Endodermal cell (in vitro differentiated cells): ENCODE measurements around the gene LSP1. TPM values are rescaled to one million over a fixed set of nuclear protein-coding genes. Genes with fewer than 3 reads are reported as not detected.

Experiments used
- DNase-seq: peaks from one replicate; pipeline ENCODE4 v3.0.0-alpha.2; 2017
- H3K27ac ChIP-seq: 2 replicates; pipeline ENCODE4 v1.5.1; 2013; ENCODE audit warnings: mild to moderate bottlenecking, low read depth, low read length, moderate library complexity
- H3K27me3 ChIP-seq: 2 replicates; pipeline ENCODE4 v1.6.1; 2013; ENCODE audit warnings: mild to moderate bottlenecking, low read length, moderate library complexity; ENCODE audit not compliant: insufficient read depth, control insufficient read depth, poor library complexity, severe bottlenecking
- H3K36me3 ChIP-seq: 2 replicates; pipeline ENCODE4 v1.7.0; 2013; ENCODE audit warnings: mild to moderate bottlenecking, low read length, moderate library complexity; ENCODE audit not compliant: control insufficient read depth, insufficient read depth
- H3K4me1 ChIP-seq: one replicate; pipeline ENCODE4 v1.7.0; 2013; ENCODE audit warnings: low read length; ENCODE audit not compliant: control insufficient read depth, insufficient read depth
- H3K4me3 ChIP-seq: 2 replicates; pipeline ENCODE4 v1.5.1; 2013; ENCODE audit warnings: mild to moderate bottlenecking, low read length, moderate library complexity
- H3K9ac ChIP-seq: 2 replicates; pipeline ENCODE4 v1.6.1; 2013; ENCODE audit warnings: mild to moderate bottlenecking, low read length, moderate library complexity; ENCODE audit not compliant: poor library complexity, severe bottlenecking; ENCODE audit errors: extremely low read depth
- H3K9me3 ChIP-seq: 2 replicates; pipeline ENCODE4 v1.6.1; 2013; ENCODE audit warnings: mild to moderate bottlenecking, low read length, moderate library complexity; ENCODE audit not compliant: control insufficient read depth
- H3K27ac Mint-ChIP-seq: 2 replicates; pipeline ENCODE4 v1.8.0; 2020; ENCODE audit warnings: mixed read lengths
- H3K27me3 Mint-ChIP-seq: 2 replicates; pipeline ENCODE4 v1.8.0; 2021; ENCODE audit warnings: mild to moderate bottlenecking, mixed read lengths; ENCODE audit not compliant: insufficient read depth
- H3K36me3 Mint-ChIP-seq: 2 replicates; pipeline ENCODE4 v1.8.0; 2020; ENCODE audit warnings: low read depth, mixed read lengths
- H3K4me1 Mint-ChIP-seq: 2 replicates; pipeline ENCODE4 v1.8.0; 2020; ENCODE audit warnings: mixed read lengths
- H3K4me3 Mint-ChIP-seq: 2 replicates; pipeline ENCODE4 v1.8.0; 2020; ENCODE audit warnings: mild to moderate bottlenecking, moderate library complexity, mixed read lengths
- H3K9me3 Mint-ChIP-seq: 2 replicates; pipeline ENCODE4 v1.8.0; 2020; ENCODE audit warnings: mild to moderate bottlenecking, mixed read lengths
- CTCF ChIP-seq: fragments of 200-600 bp; sonication (generic); conservative IDR thresholded peaks from 2 replicates; pipeline ENCODE4 v1.5.0; 2021; ENCODE audit warnings: antibody characterized with exemption, mild to moderate bottlenecking
- WGBS, 2 experiments: methylation state at CpG; one replicate each; pipeline versions ENCODE4 v1.1.5 to v1.1.7; 2013; ENCODE audit warnings: missing lambda C conversion rate in 2 of 2, mixed read lengths in 1 of 2; ENCODE audit not compliant: insufficient coverage in 1 of 2, insufficient read length in 1 of 2; 5-methylcytosine and 5-hydroxymethylcytosine counted together
- total RNA-seq, 2 donors: library from RNA; stranded (reverse); fragmentation: NEBNext Ultra II Directional in 1 of 2; extraction: Animal tissue kit (Norgen Biotek cat#: 25700) in 1 of 2; gene quantifications; 2 replicates in 1 of 2; 3 replicates in 1 of 2; pipeline ENCODE4 v1.2.1, GENCODE V29; 2021

The LSP1 gene
- total RNA-seq, 2 donors from 2014 or later = not detected

GRCh38 chr11:1915795-1916131 is 62.9 kb downstream of the LSP1 start:
- no peaks in the 10 kb centered on the region for H3K4me1 Mint-ChIP-seq
- TF ChIP-seq CTCF = no peak
- 89 to 90% methylated on average over 2 of the region's 2 CpGs for WGBS, 2 experiments
- no peaks in the 10 kb centered on the region for H3K9me3 ChIP-seq
- H3K36me3 ChIP-seq = no peaks in the 10 kb centered on the region
- H3K27ac ChIP-seq = no peak overlapping the region
- H3K27me3 ChIP-seq = no peaks in the 10 kb centered on the region
- H3K4me3 ChIP-seq = no peak overlapping the region
- no peaks in the 10 kb centered on the region for H3K36me3 Mint-ChIP-seq
- H3K9me3 Mint-ChIP-seq = peaks cover 5% of the 10 kb centered on the region
- peaks cover 2% of the 10 kb centered on the region for H3K27me3 Mint-ChIP-seq
- no peaks in the 10 kb centered on the region for H3K4me1 ChIP-seq
- H3K9ac ChIP-seq = no peak overlapping the region
- H3K4me3 Mint-ChIP-seq = no peak overlapping the region
- H3K27ac Mint-ChIP-seq = no peak overlapping the region
- no peak for DNase-seq

- Mint-ChIP-seq H3K27me3 (peaks cover 2% of the 10 kb centered on the region), H3K27ac (no peak overlapping the region), H3K4me1 (no peaks in the 10 kb centered on the region), H3K36me3 (no peaks in the 10 kb centered on the region), H3K4me3 (no peak overlapping the region), H3K9me3 (peaks cover 5% of the 10 kb centered on the region)
- no peak overlapping the region for H3K9ac ChIP-seq
- no peaks in the 10 kb centered on the region for H3K4me1 ChIP-seq
- H3K9me3 ChIP-seq = no peaks in the 10 kb centered on the region
- no peak for DNase-seq
- TF ChIP-seq CTCF = no peak
- no peak overlapping the region for H3K27ac ChIP-seq
- WGBS, 2 experiments = 86 to 96% methylated on average over 5 to 14 of the region's 14 CpGs
- H3K27me3 ChIP-seq = no peaks in the 10 kb centered on the region
- H3K4me3 ChIP-seq = no peak overlapping the region
- H3K36me3 ChIP-seq = no peaks in the 10 kb centered on the region
These were observed 63.5 kb downstream of the LSP1 start for GRCh38 chr11:1916132-1916985.

DNA sequence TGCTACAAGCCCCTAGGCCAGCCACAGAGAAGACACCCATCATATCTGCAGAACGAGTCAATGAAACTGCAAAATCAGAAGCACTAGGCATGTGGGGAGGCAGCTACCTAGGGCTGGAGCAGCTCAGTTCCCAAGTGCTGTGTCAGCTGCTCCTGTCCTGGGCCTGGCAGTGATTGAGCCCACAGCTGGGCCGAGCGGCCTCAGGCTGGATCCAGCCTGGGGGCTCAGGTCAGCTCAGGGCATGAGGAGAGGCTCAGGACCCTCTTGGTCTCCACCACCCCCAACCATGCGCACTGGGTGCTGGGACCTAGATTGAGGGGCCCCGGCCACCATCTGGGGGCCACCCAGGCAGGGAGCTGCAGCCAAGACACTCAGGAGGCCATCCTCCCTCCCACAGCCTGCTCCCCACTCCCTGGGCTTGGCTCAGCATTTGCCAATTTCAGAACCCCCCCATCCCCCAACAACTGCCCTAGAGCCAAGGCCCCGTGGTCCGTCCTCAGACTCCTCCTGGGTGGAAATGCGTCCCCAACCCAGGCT is 64.2 kb downstream of the LSP1 start:
- Histone ChIP-seq H3K9me3 (no peaks in the 10 kb centered on the region), H3K4me1 (no peaks in the 10 kb centered on the region), H3K9ac (no peak overlapping the region), H3K27ac (no peak overlapping the region), H3K4me3 (no peak overlapping the region), H3K36me3 (no peaks in the 10 kb centered on the region), H3K27me3 (no peaks in the 10 kb centered on the region)
- no peak for DNase-seq
- TF ChIP-seq CTCF = no peak
- Mint-ChIP-seq H3K9me3 (peaks cover 5% of the 10 kb centered on the region), H3K27ac (no peak overlapping the region), H3K4me3 (no peak overlapping the region), H3K27me3 (peaks cover 2% of the 10 kb centered on the region), H3K36me3 (no peaks in the 10 kb centered on the region), H3K4me1 (no peaks in the 10 kb centered on the region)
- 88 to 93% methylated on average over 3 to 8 of the region's 8 CpGs for WGBS, 2 experiments
